Right lobe of liver (tissue), 5 donors: ENCODE data around the gene USP37. TPM values are rescaled to one million over a fixed set of nuclear protein-coding genes. Genes with fewer than 3 reads are reported as not detected.

Experiments used
- microRNA counts: library from miRNA; unstranded; fragments of <30 nt; microRNA quantifications from one replicate; lab custom pipeline; 2016
- microRNA-seq, 2 donors: library from miRNA; unstranded; fragments of <30 nt; microRNA quantifications; one replicate each; pipeline ENCODE4, GENCODE V29; 2019 to 2020
- small RNA-seq, 2 experiments: library from RNA; depleted of rRNA; stranded (forward); fragments of <200 nt; gene quantifications; one replicate each; pipeline ENCODE3, GENCODE V24; 2016
- total RNA-seq, 6 experiments: library from RNA; depleted of rRNA in 2 of 6; stranded (reverse); fragments of >200 nt in 2 of 6; fragmentation: NEBNext Ultra II Directional in 3 of 6; extraction: Animal tissue kit (Norgen Biotek cat#: 25700) in 3 of 6; gene quantifications; one replicate each; pipeline versions ENCODE4 v1.1.0 to v1.2.4, GENCODE V29; 2016 to 2023
- donor health status: DM: no; HTN: no; CAD: no.
- donor health status: DM: no; HTN: no; CAD: no.
- donor health status: DM: no; HTN: yes; CAD: no.
- donor health status: DM: no; HTN: yes; CAD: no.

Gene USP37
- total RNA-seq, 6 experiments from 2014 or later, result 4.8 to 8.9 (median 6.7) TPM

MicroRNAs within 50 kb of the gene (microRNA counts, 767-probe panel; counts per million panel counts)
- microRNA hsa-miR-26b-5p (lab: Ali Mortazavi, UCI), result 10,749 counts per million, percentile 56 among the panel's probes with 10 or more counts

Small RNA genes within 50 kb of the gene (microRNA-seq; reads per million reads assigned to microRNA genes)
- gene MIR26B, result 40,389 to 57,134 reads per million in 2 donors

Small RNA genes within 50 kb of the gene (small RNA-seq; reads per million reads assigned to genes)
- gene MIR26B (374 to 632 reads per million in 2 experiments), gene RNU6-136P (0 reads per million in 2 experiments)

Other genes with a start within 250 kb of the USP37 start
- gene CATIP, start 211.5 kb downstream of the USP37 start, total RNA-seq, result not detected
- 10 to 100 TPM in 3 of 6 experiments, 1 to 10 TPM in 3; 4.2 to 13.2 (median 11.0) TPM for gene SLC11A1, start 186.1 kb downstream of the USP37 start, total RNA-seq
- 10 to 100 TPM; 55.1 to 95.9 (median 75.6) TPM for gene CTDSP1, start 168.5 kb downstream of the USP37 start, total RNA-seq
- gene VIL1, start 149.2 kb downstream of the USP37 start, total RNA-seq, result 100 to 1,000 TPM in 1 of 6 experiments, 10 to 100 TPM in 2, 1 to 10 TPM in 3; 2.1 to 118 (median 19.1) TPM
- gene CNOT9, start 488 bp upstream of the USP37 start, total RNA-seq, result 10 to 100 TPM; 11.8 to 39.3 (median 19.2) TPM
- gene PLCD4, start 39.5 kb upstream of the USP37 start, total RNA-seq, result under 1 TPM; 0.31 to 0.95 (median 0.56) TPM
- 10 to 100 TPM in 2 of 6 experiments, 1 to 10 TPM in 4; 7.1 to 12.5 (median 7.5) TPM for gene ZNF142, start 91.3 kb upstream of the USP37 start, total RNA-seq
- 10 to 100 TPM; 19.7 to 34.1 (median 28.0) TPM for gene BCS1L, start 91.3 kb upstream of the USP37 start, total RNA-seq
- 10 to 100 TPM in 1 of 6 experiments, 1 to 10 TPM in 5; 7.7 to 11.1 (median 9.1) TPM for gene RNF25, start 103.7 kb upstream of the USP37 start, total RNA-seq
- gene STK36, start 103.7 kb upstream of the USP37 start, total RNA-seq, result 10 to 100 TPM in 5 of 6 experiments, 1 to 10 TPM in 1; 9.2 to 14.0 (median 12.7) TPM
- gene TTLL4, start 142.5 kb upstream of the USP37 start, total RNA-seq, result 10 to 100 TPM in 4 of 6 experiments, 1 to 10 TPM in 2; 8.2 to 14.8 (median 11.6) TPM
- gene CYP27A1, start 213.8 kb upstream of the USP37 start, total RNA-seq, result 100 to 1,000 TPM; 209 to 463 (median 238) TPM